GM21529 (cell line): ENCODE measurements around the gene DROSHA.

Experiments
- ATAC-seq: cut with Tn5 transposase; IDR thresholded peaks from one replicate; pipeline ENCODE4 v1.9.1; 2021; ENCODE audit not compliant: unreplicated experiment

The DROSHA gene

GRCh38 chr5:31470608-31471007 is 61.3 kb downstream of the DROSHA start:
- ATAC-seq, result no peak

- no peak for ATAC-seq
Observed at GRCh38 chr5:31469886-31470285, 62.0 kb downstream of the DROSHA start.

GRCh38 chr5:31469466-31469865 is 62.4 kb downstream of the DROSHA start:
- ATAC-seq, result no peak

- no peak for ATAC-seq
Observed at GRCh38 chr5:31465291-31465690, 66.6 kb downstream of the DROSHA start.

- ATAC-seq, result no peak
Observed at GRCh38 chr5:31464081-31464480, 67.8 kb downstream of the DROSHA start.

GRCh38 chr5:31463351-31463750 is 68.5 kb downstream of the DROSHA start:
- ATAC-seq, result no peak

- no peak for ATAC-seq
Observed at GRCh38 chr5:31459594-31459993, 72.3 kb downstream of the DROSHA start.

GRCh38 chr5:31455172-31455571 is 76.7 kb downstream of the DROSHA start:
- no peak for ATAC-seq

GRCh38 chr5:31453522-31453921 is 78.4 kb downstream of the DROSHA start:
- ATAC-seq, result no peak

- ATAC-seq, result no peak
Observed at GRCh38 chr5:31452314-31452713, 79.6 kb downstream of the DROSHA start.

- ATAC-seq, result no peak
Observed at GRCh38 chr5:31449962-31450361, 81.9 kb downstream of the DROSHA start.

GRCh38 chr5:31449174-31449573 is 82.7 kb downstream of the DROSHA start:
- ATAC-seq, result no peak

GRCh38 chr5:31445041-31445600 is 86.8 kb downstream of the DROSHA start:
- no peak for ATAC-seq

- ATAC-seq, result no peak
Observed at GRCh38 chr5:31443572-31443971, 88.3 kb downstream of the DROSHA start.

- no peak for ATAC-seq
Observed at GRCh38 chr5:31442058-31442745, 89.7 kb downstream of the DROSHA start.

GRCh38 chr5:31436851-31437250 is 95.0 kb downstream of the DROSHA start:
- no peak for ATAC-seq

- ATAC-seq, result no peak
Observed at GRCh38 chr5:31435730-31436129, 96.2 kb downstream of the DROSHA start.

- ATAC-seq, result no peak
Observed at GRCh38 chr5:31434898-31435297, 97.0 kb downstream of the DROSHA start.

- ATAC-seq, result no peak
Observed at GRCh38 chr5:31433229-31433628, 98.7 kb downstream of the DROSHA start.

- no peak for ATAC-seq
Observed at GRCh38 chr5:31427724-31428309, 104.1 kb downstream of the DROSHA start.

- ATAC-seq, result no peak
Observed at GRCh38 chr5:31427013-31427723, 104.7 kb downstream of the DROSHA start.
